AG08396 (cell line): ENCODE measurements around the gene PER3.
"Not testable (repeated sequence)": the region's sequence is repeated elsewhere in the genome, so short reads cannot be mapped to it uniquely, and the experiment has no call there.

Experiments
- DNase-seq: peaks from one replicate; pipeline ENCODE4 v3.0.0; 2012; ENCODE audit warnings: low spot score, mixed read lengths

Gene PER3

GRCh38 chr1:7780976-7781375 lies 3.1 kb upstream of the PER3 start:
- DNase-seq, result no peak

- DNase-seq, result no peak
Measured at GRCh38 chr1:7781501-7781900, 2.6 kb upstream of the PER3 start.

- DNase-seq, result no peak
Measured at GRCh38 chr1:7781923-7782495, 2.1 kb upstream of the PER3 start.

- peak; percentile 86 for DNase-seq
Measured at GRCh38 chr1:7783178-7783711, 846 bp upstream of the PER3 start.

- DNase-seq, result no peak
Measured at GRCh38 chr1:7784492-7785071, 491 bp downstream of the PER3 start.

- no peak for DNase-seq
Measured at GRCh38 chr1:7785108-7785507, 1.0 kb downstream of the PER3 start.

- DNase-seq, result no peak
Measured at GRCh38 chr1:7786795-7787194, 2.7 kb downstream of the PER3 start.

GRCh38 chr1:7789828-7790227 lies 5.7 kb downstream of the PER3 start:
- DNase-seq, result no peak

GRCh38 chr1:7791027-7791426 lies 6.9 kb downstream of the PER3 start:
- DNase-seq, result not testable (repeated sequence)

- no peak for DNase-seq
Measured at GRCh38 chr1:7795406-7795805, 11.3 kb downstream of the PER3 start.

GRCh38 chr1:7805460-7805859 lies 21.4 kb downstream of the PER3 start:
- DNase-seq, result no peak

- DNase-seq, result no peak
Measured at GRCh38 chr1:7808253-7808844, 24.3 kb downstream of the PER3 start.

- no peak for DNase-seq
Measured at GRCh38 chr1:7809742-7810141, 25.7 kb downstream of the PER3 start.

- peak; percentile 78 for DNase-seq
Measured at GRCh38 chr1:7810395-7810794, 26.3 kb downstream of the PER3 start.

GRCh38 chr1:7811476-7811875 lies 27.4 kb downstream of the PER3 start:
- no peak for DNase-seq

- no peak for DNase-seq
Measured at GRCh38 chr1:7813677-7814373, 29.7 kb downstream of the PER3 start.

GRCh38 chr1:7821282-7821681 lies 37.2 kb downstream of the PER3 start:
- no peak for DNase-seq

GRCh38 chr1:7824701-7825100 lies 40.6 kb downstream of the PER3 start:
- no peak for DNase-seq

GRCh38 chr1:7826363-7826762 lies 42.3 kb downstream of the PER3 start:
- DNase-seq, result no peak

- DNase-seq, result no peak
Measured at GRCh38 chr1:7827126-7827955, 43.2 kb downstream of the PER3 start.

- DNase-seq, result no peak
Measured at GRCh38 chr1:7831458-7831857, 47.4 kb downstream of the PER3 start.

GRCh38 chr1:7833035-7833434 lies 48.9 kb downstream of the PER3 start:
- DNase-seq, result no peak
